Measurements from ENCODE around the gene HLCS.

- no peak for TF ChIP-seq POLR2AphosphoS5 (IDR thresholded peaks at IDR 0.05; ENCODE audit: low read depth, low read length)
- TF ChIP-seq TAF1 (IDR thresholded peaks at IDR 0.05; ENCODE audit: borderline replicate concordance, low read depth, low read length), result no peak
- no peak for TF ChIP-seq POLR2A (IDR thresholded peaks at IDR 0.05; ENCODE audit: low read depth, low read length)
These were observed 238.6 kb downstream of the HLCS start for GRCh38 chr21:36727866-36728265.

Data from GM12892 (cell line).